ENCODE results near the gene CALHM1. TPM values are rescaled to one million over a fixed set of nuclear protein-coding genes. Genes with fewer than 3 reads are reported as not detected.
"Not testable (repeated sequence)": the region's sequence is repeated elsewhere in the genome, so short reads cannot be mapped to it uniquely, and the experiment has no call there.

Gene CALHM1
- total RNA-seq, 1 donor from 2014 or later, result not detected

GRCh38 chr10:103486635-103487409, 28.1 kb upstream of the CALHM1 start:
- DNase-seq, result not testable (repeated sequence)

GRCh38 chr10:103481974-103482531, 23.4 kb upstream of the CALHM1 start:
- DNase-seq, result peak; percentile 90

GRCh38 chr10:103480521-103480920, 21.8 kb upstream of the CALHM1 start:
- peak; percentile 46 for DNase-seq

DNA sequence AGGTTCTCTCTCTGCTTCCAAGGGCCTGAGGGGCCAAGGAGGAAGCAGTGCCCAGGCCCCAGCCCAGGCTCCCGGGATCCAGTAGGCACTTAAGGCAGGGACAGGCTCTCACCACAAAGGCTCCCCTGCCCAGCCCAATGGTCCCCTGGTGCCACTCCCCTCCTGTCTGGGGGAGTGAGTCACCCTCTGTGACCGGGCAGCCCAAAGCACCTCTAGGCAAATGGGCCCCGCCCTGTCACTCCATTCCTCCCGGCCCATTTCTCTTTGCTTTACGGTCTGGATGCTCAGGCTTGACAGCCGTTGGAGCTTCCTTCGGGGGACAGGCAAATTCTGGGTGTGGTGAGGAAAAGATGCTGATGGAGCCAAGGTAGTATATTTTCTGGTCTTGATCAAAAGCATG, 20.4 kb upstream of the CALHM1 start, which contains the start of gene CALHM3:
CALHM3 (minus strand) TSS at position 106 of the 400 bp plus-strand sequence. CDS start 208 bp downstream, outside the sequence.
- no peak for DNase-seq

DNA sequence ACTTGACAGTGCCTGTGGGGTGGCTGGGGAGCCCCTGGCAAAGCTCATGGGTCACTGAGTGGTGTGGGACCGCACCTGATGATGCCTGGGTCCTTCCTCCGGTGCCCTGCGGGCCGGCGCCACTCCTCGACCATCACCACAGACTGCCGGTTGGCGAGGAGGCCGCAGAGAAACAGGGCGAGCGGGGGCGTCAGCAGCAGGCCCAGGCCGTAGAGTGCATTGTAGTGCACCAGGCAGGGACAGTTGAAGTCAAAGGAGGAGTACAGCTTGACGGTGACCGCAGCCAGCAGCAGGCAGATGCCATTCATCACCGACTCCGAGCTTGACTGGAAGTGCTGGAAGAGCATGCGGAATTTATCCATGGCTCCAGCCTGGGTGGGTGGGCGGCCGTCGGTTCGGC, 20.0 kb upstream of the CALHM1 start:
- DNase-seq, result no peak

DNA sequence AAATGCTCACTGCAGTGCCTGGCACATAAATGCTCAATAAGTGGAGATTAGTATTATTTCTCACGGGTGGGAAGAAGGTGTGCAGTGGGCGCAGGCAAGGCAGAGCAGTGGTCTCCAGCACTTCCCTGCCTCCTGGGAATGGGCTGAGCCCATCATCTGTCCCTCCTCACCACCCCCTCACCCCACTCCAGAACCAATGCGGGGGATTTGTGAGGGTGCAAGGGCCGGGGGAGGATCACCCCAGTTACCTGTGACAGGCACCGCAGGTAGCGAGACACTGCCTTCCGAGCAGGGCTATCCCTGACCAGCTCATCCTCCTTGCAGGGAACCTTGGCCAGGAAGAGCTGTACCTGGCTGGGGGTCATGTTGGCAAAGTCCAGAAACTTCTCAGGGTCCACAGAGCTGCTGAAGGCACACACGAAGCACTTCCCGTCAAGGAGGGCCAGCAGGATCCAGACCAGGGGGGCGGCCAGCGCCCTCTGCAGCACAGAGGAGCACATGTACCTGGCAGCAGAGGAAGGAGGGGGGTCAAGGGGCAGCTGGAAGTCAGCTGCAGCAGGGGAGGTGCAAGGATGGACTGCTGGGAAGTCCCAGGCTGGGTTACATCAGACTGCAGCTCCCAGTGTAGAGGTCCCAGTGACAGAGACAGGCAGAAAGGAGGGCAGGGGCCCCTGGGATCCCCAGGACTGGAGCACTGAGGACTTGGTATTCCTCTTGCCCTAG, 17.5 kb upstream of the CALHM1 start:
- peak; percentile 29 for DNase-seq

- no peak for DNase-seq
Measured at GRCh38 chr10:103475437-103475836, 16.7 kb upstream of the CALHM1 start.

DNA sequence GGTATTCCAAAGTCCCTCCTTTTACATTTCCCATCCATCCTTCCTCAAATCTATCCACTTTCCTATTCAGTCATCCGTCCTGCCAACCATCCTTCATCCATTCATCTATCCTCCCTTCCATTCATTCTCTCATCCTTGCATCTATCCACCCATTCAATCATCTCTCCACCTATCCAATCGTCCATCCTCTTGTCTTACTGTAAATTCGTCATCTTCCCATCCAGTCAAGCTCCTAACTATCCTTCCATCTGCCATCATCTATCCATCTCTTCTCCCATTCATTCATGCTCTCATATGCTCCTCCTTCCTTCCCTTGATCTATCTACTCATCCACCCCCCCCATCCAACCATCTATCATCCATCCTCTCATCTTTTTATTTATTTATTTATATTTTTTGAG, 15.4 kb upstream of the CALHM1 start:
- no peak for DNase-seq

GRCh38 chr10:103473261-103473671, 14.6 kb upstream of the CALHM1 start:
- DNase-seq, result no peak

DNA sequence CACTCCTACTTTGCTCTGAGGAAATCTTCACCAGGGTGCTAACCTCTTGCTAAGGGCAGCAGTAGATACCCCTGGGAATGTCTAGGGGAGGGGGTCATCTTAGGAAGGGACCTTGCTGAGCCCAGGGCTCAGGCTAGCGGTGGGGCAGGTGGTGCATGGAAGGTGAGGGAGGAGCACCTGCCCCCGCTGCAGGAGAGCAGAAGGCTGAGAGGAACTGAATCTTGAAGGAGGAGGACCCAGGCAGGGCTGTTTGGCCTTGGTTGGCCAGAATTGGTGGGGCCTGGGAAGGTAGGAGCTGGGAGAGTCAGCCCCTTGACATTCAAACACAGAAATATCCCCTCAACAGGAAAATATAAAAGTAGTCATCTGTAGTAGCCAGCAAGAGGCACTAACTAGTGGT, 13.3 kb upstream of the CALHM1 start:
- DNase-seq, result no peak

- no peak for DNase-seq
Measured at GRCh38 chr10:103470761-103471653, 12.3 kb upstream of the CALHM1 start.

GRCh38 chr10:103469201-103469600, 10.5 kb upstream of the CALHM1 start:
- no peak for DNase-seq

DNA sequence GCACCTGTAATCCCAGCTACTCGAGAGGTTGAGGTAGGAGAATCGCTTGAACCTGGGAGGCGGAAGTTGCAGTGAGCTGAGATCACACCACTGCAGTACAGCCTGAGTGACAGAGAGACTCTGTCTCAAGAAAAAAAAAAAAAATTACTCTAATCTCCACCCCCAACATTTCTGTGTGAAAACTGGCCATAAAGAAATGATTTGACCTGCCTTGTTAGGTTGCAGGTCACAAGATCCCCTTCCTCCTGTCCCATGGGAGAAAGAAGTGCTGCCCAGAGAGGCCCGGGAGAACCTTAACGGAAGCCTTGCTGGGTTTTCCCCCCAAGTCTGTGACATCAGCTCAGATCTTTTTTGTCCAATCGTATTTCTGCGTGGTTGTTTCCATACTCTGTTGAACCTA, 8.7 kb upstream of the CALHM1 start:
- DNase-seq, result no peak

DNA sequence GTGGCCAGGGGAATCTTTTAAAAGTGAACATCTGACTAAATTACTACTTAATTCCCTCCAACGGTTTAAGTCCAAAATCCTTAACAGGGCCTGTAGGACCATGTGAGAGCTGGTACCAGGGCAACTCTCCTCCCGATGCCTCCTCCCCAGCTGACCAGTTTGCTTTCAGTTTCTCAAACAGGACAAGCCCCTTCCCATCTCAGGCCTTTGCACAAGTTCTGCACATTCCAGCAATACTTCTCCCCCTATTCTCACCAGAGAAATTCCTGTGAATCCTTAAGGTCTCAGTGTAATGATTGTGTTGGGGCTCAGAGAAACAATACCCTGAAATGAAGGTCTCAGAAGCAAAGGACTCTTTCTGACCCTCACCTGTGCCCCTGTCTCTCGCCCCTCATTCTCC, 8.0 kb upstream of the CALHM1 start:
- no peak for DNase-seq

- no peak for DNase-seq
Measured at GRCh38 chr10:103465411-103466179, 6.9 kb upstream of the CALHM1 start.

DNA sequence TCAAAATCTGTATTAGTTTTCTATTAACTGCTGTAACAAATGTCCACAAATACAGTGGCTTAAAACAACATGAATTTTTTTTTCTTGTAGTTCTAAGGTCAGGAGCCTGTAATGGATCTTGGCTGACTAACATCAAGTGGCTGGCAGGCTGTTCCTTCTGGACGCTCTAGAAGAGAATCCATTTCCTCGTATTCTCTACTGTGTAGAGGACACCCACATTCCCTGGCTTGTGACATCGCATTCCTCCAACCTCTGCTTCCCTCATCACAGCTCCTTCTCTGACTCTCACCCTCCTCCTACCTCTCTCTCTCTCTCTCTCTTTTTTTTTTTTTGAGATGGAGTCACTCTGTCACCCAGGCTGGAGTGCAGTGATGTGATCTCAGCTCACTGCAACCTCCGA, 4.8 kb upstream of the CALHM1 start:
- peak; percentile 22 for DNase-seq

GRCh38 chr10:103459615-103460014, 915 bp upstream of the CALHM1 start:
- DNase-seq, result no peak

GRCh38 chr10:103457896-103458583, 660 bp downstream of the CALHM1 start:
- DNase-seq, result no peak

GRCh38 chr10:103457176-103457712, 1.5 kb downstream of the CALHM1 start:
- DNase-seq, result no peak

DNA sequence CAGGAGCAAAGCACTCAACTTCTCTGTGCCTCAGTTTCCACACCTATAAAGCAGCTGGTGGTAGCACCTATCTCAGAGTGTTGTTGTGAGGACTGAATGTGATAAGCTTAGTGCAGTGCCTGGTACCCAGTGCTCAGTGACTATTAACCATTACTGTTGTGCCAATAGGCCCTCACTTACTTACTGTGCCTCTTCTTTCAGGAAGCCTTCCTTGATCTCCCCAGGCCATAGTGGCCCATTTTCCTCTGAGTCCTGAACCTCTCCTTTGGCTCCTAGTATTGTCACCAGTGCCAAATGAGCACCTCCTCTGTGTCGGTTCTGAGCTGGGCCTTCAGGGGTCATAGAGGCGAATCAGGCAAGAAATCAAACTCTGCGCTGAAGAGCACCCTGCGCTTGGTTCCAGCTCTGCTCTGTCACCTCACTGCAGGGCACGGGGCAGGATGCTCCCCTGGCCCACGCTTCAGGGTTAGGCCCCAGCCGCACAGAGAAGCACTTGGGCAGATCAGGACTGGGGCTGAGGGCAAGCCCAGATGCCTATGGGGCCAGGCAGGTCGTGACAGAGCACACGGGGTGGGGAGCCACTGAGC, 2.5 kb downstream of the CALHM1 start:
- no peak for DNase-seq

DNA sequence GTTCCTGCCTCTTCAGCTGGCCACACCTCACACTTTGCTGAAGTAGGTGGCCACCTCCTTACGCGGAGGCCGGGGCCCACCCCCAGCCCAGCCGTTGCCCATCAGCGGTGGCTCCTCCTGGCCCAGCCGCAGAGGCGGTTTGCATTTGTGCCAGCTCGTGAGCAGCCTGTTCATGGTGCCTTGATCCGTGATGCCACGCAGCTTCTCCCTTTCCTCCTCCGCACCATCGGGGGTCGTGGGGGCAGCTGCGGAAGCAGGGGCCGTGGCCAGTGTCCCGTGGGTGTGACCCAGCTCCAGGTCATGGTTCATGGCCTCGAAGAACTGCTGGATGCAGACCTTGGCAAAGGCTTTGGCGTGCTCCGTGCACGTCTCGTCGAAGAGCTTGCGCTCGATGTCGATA, 3.5 kb downstream of the CALHM1 start:
- DNase-seq, result no peak
